SK-N-SH treated with all-trans-retinoic acid at 6 μM for 48 hours (cell line): Measurements from ENCODE around the gene CIDEC.

Experiments used
- ATAC-seq: fragments of 200-7000 bp; cut with Tn5 transposase; 3 replicates; pipeline ENCODE4 v1.9.1; 2020; ENCODE audit warnings: mild to moderate bottlenecking, moderate library complexity
- BACH2 ChIP-seq: fragments of 250-450 bp; sonication (Bioruptor Pico); IDR thresholded peaks from 2 replicates; pipeline ENCODE4 v1.9.0; 2021; ENCODE audit warnings: mild to moderate bottlenecking, borderline replicate concordance
- CREB5 ChIP-seq: fragments of 250-450 bp; sonication (Bioruptor Pico); IDR thresholded peaks from 2 replicates; pipeline ENCODE4 v1.5.1; 2020; ENCODE audit warnings: low read depth, mild to moderate bottlenecking, moderate library complexity
- CSDC2 ChIP-seq: fragments of 250-450 bp; sonication (Bioruptor Pico); IDR thresholded peaks from 2 replicates; pipeline ENCODE4 v1.5.0; 2020; ENCODE audit warnings: mild to moderate bottlenecking, moderate library complexity
- ESRRG ChIP-seq: fragments of 250-450 bp; sonication (Bioruptor Pico); IDR thresholded peaks from 2 replicates; pipeline ENCODE4 v1.6.1; 2021; ENCODE audit warnings: mild to moderate bottlenecking
- GLIS3 ChIP-seq: fragments of 250-450 bp; sonication (Bioruptor Pico); IDR thresholded peaks from 2 replicates; pipeline ENCODE4 v1.5.0; 2020; ENCODE audit warnings: mild to moderate bottlenecking, moderate library complexity
- ISL1 ChIP-seq: fragments of 250-450 bp; sonication (Bioruptor Pico); IDR thresholded peaks from 2 replicates; pipeline ENCODE4 v2.1.2; 2022; ENCODE audit warnings: mild to moderate bottlenecking, moderate library complexity
- OSR1 ChIP-seq: fragments of 250-450 bp; sonication (Bioruptor Pico); IDR thresholded peaks from 2 replicates; pipeline ENCODE4 v1.8.0; 2022; ENCODE audit warnings: moderate library complexity, mild to moderate bottlenecking, inconsistent platforms
- PATZ1 ChIP-seq: fragments of 250-450 bp; sonication (Bioruptor Pico); IDR thresholded peaks from 2 replicates; pipeline ENCODE4 v1.8.0; 2020; ENCODE audit warnings: mild to moderate bottlenecking, moderate library complexity, borderline replicate concordance
- POU6F1 ChIP-seq: fragments of 250-450 bp; sonication (Bioruptor Pico); IDR thresholded peaks from 2 replicates; pipeline ENCODE4 v1.8.0; 2021; ENCODE audit warnings: low read depth, mild to moderate bottlenecking, moderate library complexity, borderline replicate concordance
- PPARA ChIP-seq: fragments of 250-450 bp; sonication (Bioruptor Pico); IDR thresholded peaks from 2 replicates; pipeline ENCODE4 v1.5.0; 2020; ENCODE audit warnings: mild to moderate bottlenecking, borderline replicate concordance
- RARB ChIP-seq: fragments of 250-450 bp; sonication (Bioruptor Pico); IDR thresholded peaks from 2 replicates; pipeline ENCODE4 v1.8.0; 2021; ENCODE audit warnings: mild to moderate bottlenecking, moderate library complexity
- TCF4 ChIP-seq: fragments of 250-450 bp; sonication (Bioruptor Pico); IDR thresholded peaks from 2 replicates; pipeline ENCODE4 v1.8.0; 2021; ENCODE audit warnings: mild to moderate bottlenecking, moderate library complexity, borderline replicate concordance
- TOX ChIP-seq: fragments of 250-450 bp; sonication (Bioruptor Pico); IDR thresholded peaks from 2 replicates; pipeline ENCODE4 v1.8.0; 2021; ENCODE audit warnings: mild to moderate bottlenecking, moderate library complexity, borderline replicate concordance
- TSHZ2 ChIP-seq: fragments of 250-450 bp; sonication (Bioruptor Pico); IDR thresholded peaks from 2 replicates; pipeline ENCODE4 v1.5.0; 2020; ENCODE audit warnings: mild to moderate bottlenecking, moderate library complexity
- ZC3H10 ChIP-seq: fragments of 250-450 bp; sonication (Bioruptor Pico); IDR thresholded peaks from 2 replicates; pipeline ENCODE4 v1.5.1; 2021; ENCODE audit warnings: mild to moderate bottlenecking, moderate library complexity
- ZFP3 ChIP-seq: fragments of 250-450 bp; sonication (Bioruptor Pico); IDR thresholded peaks from 2 replicates; pipeline ENCODE4 v1.5.0; 2020; ENCODE audit warnings: mild to moderate bottlenecking, moderate library complexity
- ZFP30 ChIP-seq: fragments of 450-650 bp; formaldehyde crosslinking; IDR thresholded peaks from 2 replicates; pipeline ENCODE4 v1.5.0; 2022; ENCODE audit warnings: mild to moderate bottlenecking, moderate library complexity
- ZNF565 ChIP-seq: fragments of 450-650 bp; formaldehyde crosslinking; conservative IDR thresholded peaks from 2 replicates; pipeline ENCODE4 v1.5.0; 2020; ENCODE audit warnings: low read depth, mild to moderate bottlenecking, moderate library complexity
- ZNF70 ChIP-seq: fragments of 450-650 bp; formaldehyde crosslinking; IDR thresholded peaks from 2 replicates; pipeline ENCODE4 v1.5.0; 2020; ENCODE audit warnings: mild to moderate bottlenecking, moderate library complexity
- ZNF8 ChIP-seq: fragments of 450-650 bp; formaldehyde crosslinking; IDR thresholded peaks from 2 replicates; pipeline ENCODE4 v1.5.0; 2020; ENCODE audit warnings: mild to moderate bottlenecking, moderate library complexity

CIDEC gene

GRCh38 chr3:9825451-9826040 is 54.5 kb downstream of the CIDEC start:
- TF ChIP-seq PPARA (CRISPR knock-in tag) (no peak), ZFP30 (no peak), OSR1 (no peak), TSHZ2 (no peak)

GRCh38 chr3:9820946-9821345 is 59.1 kb downstream of the CIDEC start:
- ATAC-seq = peak; percentile 85

More at GRCh38 chr3:9825451-9826040, 54.5 kb downstream of the CIDEC start:
- no peak for ATAC-seq

GRCh38 chr3:9820543-9820942 is 59.5 kb downstream of the CIDEC start:
- peak; percentile 9; the same call in 2 of the 3 replicates for ATAC-seq
- TF ChIP-seq TSHZ2 = no peak
- TF ChIP-seq ZC3H10 = no peak
- no peak for TF ChIP-seq ESRRG

More at GRCh38 chr3:9820946-9821345, 59.1 kb downstream of the CIDEC start:
- no peak for TF ChIP-seq RARB

GRCh38 chr3:9818666-9819335 is 61.3 kb downstream of the CIDEC start:
- ATAC-seq = no peak
- TF ChIP-seq OSR1 (no peak), CSDC2 (no peak), ESRRG (no peak), CREB5 (CRISPR knock-in tag) (no peak), ZNF8 (CRISPR knock-in tag) (no peak), TSHZ2 (no peak), ISL1 (CRISPR knock-in tag) (no peak), GLIS3 (no peak), TCF4 (CRISPR knock-in tag) (no peak), POU6F1 (CRISPR knock-in tag) (no peak), ZC3H10 (no peak), PPARA (CRISPR knock-in tag) (no peak), ZNF565 (CRISPR knock-in tag) (no peak), BACH2 (CRISPR knock-in tag) (no peak), RARB (no peak), TOX (CRISPR knock-in tag) (no peak), PATZ1 (no peak), ZNF70 (CRISPR knock-in tag) (no peak), ZFP30 (no peak), ZFP3 (CRISPR knock-in tag) (no peak)
